A549 (cell line): ENCODE measurements around the gene PABPC4L. TPM values are rescaled to one million over a fixed set of nuclear protein-coding genes. Genes with fewer than 3 reads are reported as not detected.
"Not testable (repeated sequence)": the region's sequence is repeated elsewhere in the genome, so short reads cannot be mapped to it uniquely, and the experiment has no call there.

Experiments
- ATAC-seq, 2 experiments: fragments of 200-7000 bp in 1 of 2; fragments of >200 bp in 1 of 2; cut with Nextera tagmentation in 1 of 2; cut with Tn5 transposase in 1 of 2; 3 replicates each; pipeline versions ENCODE4 v1.8.0 to v1.9.1; 2018 to 2020; ENCODE audit warnings: mild to moderate bottlenecking in 1 of 2, moderate library complexity in 1 of 2
- CTCF ChIA-PET: fragments of 300-600 bp; sonication (Branson Sonifier 250); formaldehyde crosslinking; extraction: SDS; loops from one replicate; lab custom pipeline; 2021; ENCODE audit warnings: antibody characterized with exemption, inconsistent platforms; lab: Yijun Ruan, JAX
- POLR2A ChIA-PET: fragments of 350-600 bp; formaldehyde crosslinking; extraction: SDS; loops from one replicate; lab custom pipeline; 2021; ENCODE audit warnings: antibody characterized with exemption, inconsistent platforms; lab: Yijun Ruan, JAX
- DNase-seq, 2 experiments: peaks; one replicate each; pipeline versions ENCODE4 v3.0.0 to v3.0.0-alpha.2; 2011 to 2016; ENCODE audit warnings: low read depth in 1 of 2, low spot score in 1 of 2
- FAIRE-seq: peaks from 2 replicates; lab custom pipeline; 2011; peaks lifted over from hg19 to GRCh38; lab: Jason Lieb, UNC
- H3K27ac ChIP-seq, 2 experiments: fragments of >200 bp; sonication (Bioruptor Twin); formaldehyde crosslinking; 3 replicates each; pipeline ENCODE4 v1.5.1; 2016 to 2017
- H3K4me1 ChIP-seq: fragments of >200 bp; sonication (Bioruptor Twin); formaldehyde crosslinking; 3 replicates; pipeline ENCODE4 v1.6.1; 2016
- H3K4me2 ChIP-seq: fragments of >200 bp; sonication (Bioruptor Twin); formaldehyde crosslinking; 3 replicates; pipeline ENCODE4 v1.6.1; 2016
- H3K4me3 ChIP-seq: fragments of >200 bp; sonication (Bioruptor Twin); formaldehyde crosslinking; 3 replicates; pipeline ENCODE4 v1.5.1; 2016
- H3K9me3 ChIP-seq: fragments of >200 bp; sonication (Bioruptor Twin); formaldehyde crosslinking; 3 replicates; pipeline ENCODE4 v1.6.1; 2016
- CBX2 ChIP-seq: fragments of 200-600 bp; sonication (generic); IDR thresholded peaks from 2 replicates; pipeline ENCODE4 v1.6.1; 2016; ENCODE audit warnings: low read depth, mild to moderate bottlenecking, borderline replicate concordance
- CBX8 ChIP-seq: fragments of 200-600 bp; sonication (generic); IDR thresholded peaks from 2 replicates; pipeline ENCODE4 v1.6.1; 2016
- CHD4 ChIP-seq: fragments of 200-600 bp; sonication (generic); IDR thresholded peaks from 2 replicates; pipeline ENCODE4 v1.6.1; 2016; ENCODE audit warnings: antibody characterized with exemption, mild to moderate bottlenecking, borderline replicate concordance
- EHF ChIP-seq: fragments of 250-450 bp; sonication (Bioruptor Pico); IDR thresholded peaks from 2 replicates; pipeline ENCODE4 v1.5.0; 2020; ENCODE audit warnings: mild to moderate bottlenecking
- EP300 ChIP-seq, 2 experiments: fragments of >200 bp; sonication (Bioruptor Twin); formaldehyde crosslinking; IDR thresholded peaks; 2 replicates in 1 of 2; 3 replicates in 1 of 2; pipeline ENCODE4 v1.6.1; 2016 to 2017
- FOXS1 ChIP-seq: fragments of 250-450 bp; sonication (Bioruptor Pico); IDR thresholded peaks from 2 replicates; pipeline ENCODE4 v1.5.0; 2020; ENCODE audit warnings: mild to moderate bottlenecking, moderate library complexity
- HDAC2 ChIP-seq: fragments of 200-600 bp; sonication (generic); IDR thresholded peaks from 2 replicates; pipeline ENCODE4 v1.6.1; 2016
- HOXA7 ChIP-seq: fragments of 250-450 bp; sonication (Bioruptor Pico); IDR thresholded peaks from 2 replicates; pipeline ENCODE4 v1.5.0; 2020; ENCODE audit warnings: mild to moderate bottlenecking, moderate library complexity
- JUN ChIP-seq, 2 experiments: fragments of >200 bp; sonication (Bioruptor Twin); formaldehyde crosslinking; IDR thresholded peaks; 2 replicates in 1 of 2; 3 replicates in 1 of 2; pipeline ENCODE4 v1.6.1; 2016 to 2017
- JUNB ChIP-seq: fragments of >200 bp; sonication (Bioruptor Twin); formaldehyde crosslinking; IDR thresholded peaks from 2 replicates; pipeline ENCODE4 v1.6.1; 2016
- MAFK ChIP-seq: fragments of 450-650 bp; IDR thresholded peaks from 2 replicates; pipeline ENCODE4 v1.6.1; 2014; ENCODE audit not compliant: partially characterized antibody
- MYC ChIP-seq: IDR thresholded peaks from 2 replicates; pipeline ENCODE4 v1.6.1; 2012; ENCODE audit warnings: mild to moderate bottlenecking, inconsistent platforms, low read length, improper control_type of control experiment, borderline replicate concordance
- NFE2L2 ChIP-seq: fragments of 150-350 bp; conservative IDR thresholded peaks from 2 replicates; pipeline ENCODE4 v1.6.1; 2014; ENCODE audit warnings: low read length
- PHF8 ChIP-seq: fragments of 200-600 bp; sonication (generic); IDR thresholded peaks from 2 replicates; pipeline ENCODE4 v1.6.1; 2016; ENCODE audit warnings: low read depth, mild to moderate bottlenecking, antibody characterized with exemption, moderate library complexity, borderline replicate concordance
- POLR2AphosphoS2 ChIP-seq: conservative IDR thresholded peaks from 2 replicates; pipeline ENCODE4 v1.6.1; 2012; ENCODE audit warnings: low read length, improper control_type of control experiment, inconsistent platforms
- RAD21 ChIP-seq, 2 experiments: fragments of >200 bp in 1 of 2; sonication (Bioruptor Twin) in 1 of 2; formaldehyde crosslinking in 1 of 2; IDR thresholded peaks in 1 of 2; conservative IDR thresholded peaks in 1 of 2; 2 replicates in 1 of 2; 3 replicates in 1 of 2; pipeline ENCODE4 v1.6.1; 2012 to 2018; ENCODE audit warnings: inconsistent platforms in 1 of 2
- RARB ChIP-seq: fragments of 250-450 bp; sonication (Bioruptor Pico); IDR thresholded peaks from 2 replicates; pipeline ENCODE4 v1.8.0; 2021; ENCODE audit warnings: mild to moderate bottlenecking, moderate library complexity
- WGBS: methylation state at CpG from one replicate; pipeline ENCODE4 v1.1.6; 2017; ENCODE audit errors: missing lambda C conversion rate; 5-methylcytosine and 5-hydroxymethylcytosine counted together
- polyA plus RNA-seq, 4 experiments: library from polyadenylated mRNA; depleted of rRNA in 3 of 4; stranded (reverse); fragments of >200 nt; fragmentation: RNase III in 1 of 4; extraction: RNeasy Plus Mini Kit Qiagen cat#74134 plus additional on column Dnase treatment in 1 of 4; gene quantifications; 2 replicates in 3 of 4; 3 replicates in 1 of 4; pipeline ENCODE4 v1.2.3, GENCODE V29; 2011 to 2017
- TF ChIP-seq, protein P1 (sequence below): IDR thresholded peaks from 2 replicates; pipeline ENCODE4 v1.6.1; 2012
- TF ChIP-seq, protein P2 (sequence below): fragments of 450-650 bp; IDR thresholded peaks from 2 replicates; pipeline ENCODE4 v1.6.1; 2014; ENCODE audit warnings: antibody characterized with exemption
- TF ChIP-seq, protein P3 (sequence below): fragments of 250-450 bp; sonication (Bioruptor Pico); IDR thresholded peaks from 2 replicates; pipeline ENCODE4 v1.5.0; 2021; ENCODE audit warnings: mild to moderate bottlenecking, moderate library complexity, borderline replicate concordance

PABPC4L gene
- polyA plus RNA-seq, 2 of the 4 experiments (the other 2 are of a cell fraction) = 0.53 to 0.56 TPM

DNA sequence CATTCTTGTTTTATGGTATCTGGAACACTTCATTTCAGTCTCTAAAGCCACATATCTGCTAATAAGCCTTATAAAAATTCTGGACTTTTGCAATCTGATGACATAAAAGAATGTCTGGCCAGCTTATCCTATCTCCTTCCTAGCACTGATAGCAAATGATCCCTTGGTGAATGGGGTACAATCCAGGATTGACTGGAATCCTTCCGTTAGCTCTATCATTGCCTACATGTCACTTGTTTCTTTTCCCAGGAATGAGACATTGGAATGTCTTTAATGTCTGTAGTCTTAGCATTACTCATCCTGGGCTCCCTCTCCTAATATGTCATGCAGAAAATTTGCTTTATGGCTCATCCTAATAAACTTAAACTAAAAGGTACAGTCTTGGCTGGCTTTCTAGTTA, 14.8 kb upstream of the PABPC4L start:
- FAIRE-seq (no peak), ATAC-seq (peak; percentile 86 to 90), DNase-seq (peak in 1 of 2 experiments; percentile 68)
- ChIA-PET POLR2A (no interaction called here), CTCF (no interaction called here)
- Histone ChIP-seq H3K9me3 (peaks cover 4% of the 10 kb centered on the region; the same call in 2 of the 3 replicates), H3K4me2 (peak overlapping the region; percentile 12; the same call in 1 of the 3 replicates), H3K4me3 (no peak overlapping the region), H3K27ac (peak overlapping the region; percentile 68 to 73; a peak in 4 of 6 replicates), H3K4me1 (peaks cover 6% of the 10 kb centered on the region; the same call in 1 of the 3 replicates)
- WGBS = 16% methylated on average over 1 of the region's 1 CpG
- TF ChIP-seq JUNB (peak; percentile 75), MAFK (no peak), RAD21 (conservative IDR thresholded peaks at IDR 0.05 in 1 of 2, IDR thresholded peaks at IDR 0.05 in 1 of 2) (no peak), JUN (IDR thresholded peaks at IDR 0.05) (peak in 1 of 2 experiments; percentile 18; a peak in 1 of 5 replicates), CHD4 (no peak), NFE2L2 (no peak), CBX2 (no peak), EHF (CRISPR knock-in tag) (no peak), MYC (no peak), EP300 (IDR thresholded peaks at IDR 0.05) (peak; percentile 27 to 70; a peak in 2 of 5 replicates), PHF8 (no peak), HDAC2 (no peak), CBX8 (no peak), POLR2AphosphoS2 (no peak), FOXS1 (CRISPR knock-in tag) (no peak), RARB (CRISPR knock-in tag) (no peak), HOXA7 (CRISPR knock-in tag) (no peak)
- TF ChIP-seq, protein P1, sequence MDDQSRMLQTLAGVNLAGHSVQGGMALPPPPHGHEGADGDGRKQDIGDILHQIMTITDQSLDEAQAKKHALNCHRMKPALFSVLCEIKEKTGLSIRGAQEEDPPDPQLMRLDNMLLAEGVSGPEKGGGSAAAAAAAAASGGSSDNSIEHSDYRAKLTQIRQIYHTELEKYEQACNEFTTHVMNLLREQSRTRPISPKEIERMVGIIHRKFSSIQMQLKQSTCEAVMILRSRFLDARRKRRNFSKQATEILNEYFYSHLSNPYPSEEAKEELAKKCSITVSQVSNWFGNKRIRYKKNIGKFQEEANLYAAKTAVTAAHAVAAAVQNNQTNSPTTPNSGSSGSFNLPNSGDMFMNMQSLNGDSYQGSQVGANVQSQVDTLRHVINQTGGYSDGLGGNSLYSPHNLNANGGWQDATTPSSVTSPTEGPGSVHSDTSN = no peak
- TF ChIP-seq, protein P2, sequence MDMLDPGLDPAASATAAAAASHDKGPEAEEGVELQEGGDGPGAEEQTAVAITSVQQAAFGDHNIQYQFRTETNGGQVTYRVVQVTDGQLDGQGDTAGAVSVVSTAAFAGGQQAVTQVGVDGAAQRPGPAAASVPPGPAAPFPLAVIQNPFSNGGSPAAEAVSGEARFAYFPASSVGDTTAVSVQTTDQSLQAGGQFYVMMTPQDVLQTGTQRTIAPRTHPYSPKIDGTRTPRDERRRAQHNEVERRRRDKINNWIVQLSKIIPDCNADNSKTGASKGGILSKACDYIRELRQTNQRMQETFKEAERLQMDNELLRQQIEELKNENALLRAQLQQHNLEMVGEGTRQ = no peak
- TF ChIP-seq, protein P3, sequence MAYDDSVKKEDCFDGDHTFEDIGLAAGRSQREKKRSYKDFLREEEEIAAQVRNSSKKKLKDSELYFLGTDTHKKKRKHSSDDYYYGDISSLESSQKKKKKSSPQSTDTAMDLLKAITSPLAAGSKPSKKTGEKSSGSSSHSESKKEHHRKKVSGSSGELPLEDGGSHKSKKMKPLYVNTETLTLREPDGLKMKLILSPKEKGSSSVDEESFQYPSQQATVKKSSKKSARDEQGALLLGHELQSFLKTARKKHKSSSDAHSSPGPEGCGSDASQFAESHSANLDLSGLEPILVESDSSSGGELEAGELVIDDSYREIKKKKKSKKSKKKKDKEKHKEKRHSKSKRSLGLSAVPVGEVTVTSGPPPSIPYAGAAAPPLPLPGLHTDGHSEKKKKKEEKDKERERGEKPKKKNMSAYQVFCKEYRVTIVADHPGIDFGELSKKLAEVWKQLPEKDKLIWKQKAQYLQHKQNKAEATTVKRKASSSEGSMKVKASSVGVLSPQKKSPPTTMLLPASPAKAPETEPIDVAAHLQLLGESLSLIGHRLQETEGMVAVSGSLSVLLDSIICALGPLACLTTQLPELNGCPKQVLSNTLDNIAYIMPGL (CRISPR knock-in tag) = no peak

DNA sequence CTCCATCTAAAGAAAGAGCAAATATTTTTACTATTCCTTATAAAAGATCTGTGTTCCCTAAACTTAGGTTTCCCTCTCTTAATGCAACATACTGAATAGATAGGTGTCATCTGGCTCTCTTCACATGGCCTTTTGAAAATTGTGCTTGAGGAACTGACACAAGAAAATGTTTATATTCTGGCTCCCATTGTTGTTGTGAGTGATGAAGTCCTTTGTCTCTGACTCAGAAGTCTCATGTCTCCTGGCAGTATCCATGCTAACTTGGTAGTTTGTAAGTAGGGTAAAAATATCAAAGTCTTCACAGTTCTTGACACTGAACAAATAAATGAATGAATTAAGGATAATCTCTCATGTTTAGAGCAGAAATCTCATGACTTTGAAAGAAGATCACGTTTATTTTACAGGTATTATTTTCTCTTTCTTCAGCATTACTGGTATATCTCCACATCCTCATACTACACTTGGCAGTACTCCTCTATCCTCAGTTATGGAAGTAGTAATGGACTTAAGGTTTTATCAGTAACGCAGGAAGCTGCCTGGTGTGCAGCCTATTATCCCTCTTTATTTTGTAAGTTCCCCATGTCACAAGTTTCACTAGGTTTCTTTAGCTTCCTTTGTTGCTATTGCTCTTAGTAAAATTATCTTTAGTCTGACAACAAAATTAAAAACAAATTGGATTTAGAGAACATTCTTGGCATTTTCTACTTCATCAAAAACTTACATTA, 14.2 kb upstream of the PABPC4L start:
- ChIA-PET POLR2A (no interaction called here), CTCF (no interaction called here)
- Histone ChIP-seq H3K9me3 (peaks cover 4% of the 10 kb centered on the region; the same call in 2 of the 3 replicates), H3K4me2 (peak overlapping the region; percentile 12; the same call in 1 of the 3 replicates), H3K4me1 (peaks cover 6% of the 10 kb centered on the region; the same call in 1 of the 3 replicates), H3K4me3 (no peak overlapping the region), H3K27ac (peak overlapping the region; percentile 68 to 73)
- ATAC-seq (no peak), FAIRE-seq (no peak), DNase-seq (no peak)
- 4% methylated on average over 2 of the region's 2 CpGs for WGBS
- TF ChIP-seq EP300 (IDR thresholded peaks at IDR 0.05) = no peak
- no peak for TF ChIP-seq CHD4

DNA sequence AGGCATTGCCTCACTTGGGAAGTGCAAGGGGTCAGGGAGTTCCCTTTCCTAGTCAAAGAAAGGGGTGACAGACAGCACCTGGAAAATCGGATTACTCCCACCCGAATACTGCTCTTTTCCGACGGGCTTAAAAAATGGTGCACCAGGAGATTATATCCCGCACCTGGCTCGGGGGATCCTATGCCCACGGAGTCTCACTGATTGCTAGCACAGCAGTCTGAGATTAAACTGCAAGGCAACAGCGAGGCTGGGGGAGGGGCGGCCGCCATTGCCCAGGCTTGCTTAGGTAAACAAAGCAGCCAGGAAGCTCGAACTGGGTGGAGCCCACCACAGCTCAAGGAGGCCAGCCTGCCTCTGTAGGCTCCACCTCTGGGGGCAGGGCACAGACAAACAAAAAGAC, 6.4 kb upstream of the PABPC4L start:
- H3K4me1 ChIP-seq, ATAC-seq, DNase-seq, FAIRE-seq, CTCF ChIA-PET, H3K9me3 ChIP-seq, POLR2A ChIA-PET, H3K4me3 ChIP-seq, H3K27ac ChIP-seq, H3K4me2 ChIP-seq: not testable (repeated sequence)
- 61% methylated on average over 8 of the region's 11 CpGs for WGBS
